Measurements from ENCODE around the gene COL6A1. TPM values are rescaled to one million over a fixed set of nuclear protein-coding genes. Genes with fewer than 3 reads are reported as not detected.

COL6A1 gene
- total RNA-seq, 5 donors from 2014 or later (not counting 1 experiment from before 2014, with no cell fraction given), result 4.2 to 25.3 (median 14.6) TPM

- Histone ChIP-seq H3K27me3 (replicated peaks in 1 of 2; ENCODE audit: control insufficient read depth in 2 of 2, extremely low read depth in 1 of 2, insufficient read depth in 2 of 2, low read length in 1 of 2) (peaks cover 0 to 62% of the 10 kb centered on the region in 2 experiments), H3K36me3 (ENCODE audit: control insufficient read depth in 2 of 2, extremely low read depth in 1 of 2, insufficient read depth in 1 of 2, low read length in 1 of 2) (no peaks in the 10 kb centered on the region), H3K9me3 (no peaks in the 10 kb centered on the region), H3K27ac (ENCODE audit: low read length) (no peak overlapping the region), H3K4me3 (ENCODE audit: control insufficient read depth in 1 of 2, extremely low read depth in 1 of 2, low read length in 1 of 2) (no peak overlapping the region), H3K4me1 (ENCODE audit: control insufficient read depth in 1 of 2, extremely low read depth in 1 of 2, insufficient read depth in 2 of 2, low read length in 2 of 2) (peaks cover 7 to 46% of the 10 kb centered on the region in 2 experiments)
- ATAC-seq (replicated peaks in 1 of 4) (peak in 2 of 4 experiments; percentile 31 to 39), DNase-seq (peak in 1 of 35 experiments; percentile 2)
- Mint-ChIP-seq H3K27me3 (peaks cover 8 to 9% of the 10 kb centered on the region in 2 donors), H3K27ac (no peak overlapping the region), H3K36me3 (no peaks in the 10 kb centered on the region), H3K4me3 (no peak overlapping the region), H3K9me3 (no peaks in the 10 kb centered on the region), H3K4me1 (peaks cover 5 to 24% (median 14%) of the 10 kb centered on the region in 3 donors)
- 81% methylated on average over 20 of the region's 20 CpGs for WGBS (ENCODE audit: insufficient coverage)
- CTCF ChIA-PET, result no interaction called here
- POLR2A ChIA-PET, result no interaction called here
These were observed 2.4 kb upstream of the COL6A1 start for GRCh38 chr21:45979141-45979631.

- Mint-ChIP-seq H3K36me3 (no peaks in the 10 kb centered on the region), H3K4me3 (peak overlapping the region in 1 of 3 donors; percentile 28), H3K27ac (no peak overlapping the region), H3K4me1 (peaks cover 7 to 26% (median 13%) of the 10 kb centered on the region in 3 donors), H3K27me3 (peaks cover 5 to 9% of the 10 kb centered on the region in 2 donors), H3K9me3 (no peaks in the 10 kb centered on the region)
- H3K9me3 ChIP-seq, result no peaks in the 10 kb centered on the region
- DNase-seq (no peak), ATAC-seq (replicated peaks in 1 of 4) (no peak)
- ChIA-PET POLR2A (no interaction called here), CTCF (no interaction called here)
- peaks cover 7 to 41% of the 10 kb centered on the region in 2 experiments for H3K4me1 ChIP-seq (ENCODE audit: control insufficient read depth in 1 of 2, extremely low read depth in 1 of 2, insufficient read depth in 2 of 2, low read length in 2 of 2)
- H3K27me3 ChIP-seq (replicated peaks in 1 of 2; ENCODE audit: control insufficient read depth in 2 of 2, extremely low read depth in 1 of 2, insufficient read depth in 2 of 2, low read length in 1 of 2), result peaks cover 0 to 58% of the 10 kb centered on the region in 2 experiments
- 80% methylated on average over 1 of the region's 7 CpGs for WGBS (ENCODE audit: insufficient coverage)
- no peak overlapping the region for H3K4me3 ChIP-seq (ENCODE audit: control insufficient read depth in 1 of 2, extremely low read depth in 1 of 2, low read length in 1 of 2)
- no peaks in the 10 kb centered on the region for H3K36me3 ChIP-seq (ENCODE audit: control insufficient read depth in 2 of 2, extremely low read depth in 1 of 2, insufficient read depth in 1 of 2, low read length in 1 of 2)
- no peak overlapping the region for H3K27ac ChIP-seq (ENCODE audit: low read length)
These were observed 1.9 kb upstream of the COL6A1 start for GRCh38 chr21:45979651-45980050.

- peaks cover 11 to 24% (median 14%) of the 10 kb centered on the region in 3 donors for H3K4me1 Mint-ChIP-seq
- peaks cover 0 to 52% of the 10 kb centered on the region in 2 experiments for H3K27me3 ChIP-seq (replicated peaks in 1 of 2; ENCODE audit: control insufficient read depth in 2 of 2, extremely low read depth in 1 of 2, insufficient read depth in 2 of 2, low read length in 1 of 2)
- no peak overlapping the region for H3K27ac Mint-ChIP-seq
- H3K9me3 ChIP-seq, result no peaks in the 10 kb centered on the region
- no peaks in the 10 kb centered on the region for H3K9me3 Mint-ChIP-seq
- H3K4me3 ChIP-seq (ENCODE audit: control insufficient read depth in 1 of 2, extremely low read depth in 1 of 2, low read length in 1 of 2), result no peak overlapping the region
- no peak overlapping the region for H3K27ac ChIP-seq (ENCODE audit: low read length)
- ChIA-PET POLR2A (no interaction called here), CTCF (no interaction called here)
- no peaks in the 10 kb centered on the region for H3K36me3 Mint-ChIP-seq
- WGBS (ENCODE audit: insufficient coverage), result 50% methylated on average over 1 of the region's 2 CpGs
- no peak overlapping the region for H3K4me3 Mint-ChIP-seq
- H3K4me1 ChIP-seq (ENCODE audit: control insufficient read depth in 1 of 2, extremely low read depth in 1 of 2, insufficient read depth in 2 of 2, low read length in 2 of 2), result peaks cover 7 to 35% of the 10 kb centered on the region in 2 experiments
- DNase-seq, result no peak
- no peak for ATAC-seq (replicated peaks in 1 of 4)
- no peaks in the 10 kb centered on the region for H3K36me3 ChIP-seq (ENCODE audit: control insufficient read depth in 2 of 2, extremely low read depth in 1 of 2, insufficient read depth in 1 of 2, low read length in 1 of 2)
- peaks cover 4 to 7% of the 10 kb centered on the region in 2 donors for H3K27me3 Mint-ChIP-seq
These were observed 1.3 kb upstream of the COL6A1 start for GRCh38 chr21:45980271-45980670.

GRCh38 chr21:45980697-45981096 lies 873 bp upstream of the COL6A1 start:
- Histone ChIP-seq H3K4me1 (ENCODE audit: control insufficient read depth in 1 of 2, extremely low read depth in 1 of 2, insufficient read depth in 2 of 2, low read length in 2 of 2) (peaks cover 7 to 34% of the 10 kb centered on the region in 2 experiments), H3K27ac (ENCODE audit: low read length) (no peak overlapping the region), H3K36me3 (ENCODE audit: control insufficient read depth in 2 of 2, extremely low read depth in 1 of 2, insufficient read depth in 1 of 2, low read length in 1 of 2) (no peaks in the 10 kb centered on the region), H3K27me3 (replicated peaks in 1 of 2; ENCODE audit: control insufficient read depth in 2 of 2, extremely low read depth in 1 of 2, insufficient read depth in 2 of 2, low read length in 1 of 2) (peaks cover 0 to 50% of the 10 kb centered on the region in 2 experiments), H3K9me3 (no peaks in the 10 kb centered on the region), H3K4me3 (ENCODE audit: control insufficient read depth in 1 of 2, extremely low read depth in 1 of 2, low read length in 1 of 2) (peak overlapping the region; percentile 55 to 85)
- Mint-ChIP-seq H3K27me3 (peaks cover 0 to 3% of the 10 kb centered on the region in 2 donors), H3K36me3 (no peaks in the 10 kb centered on the region), H3K4me1 (peaks cover 7 to 20% (median 15%) of the 10 kb centered on the region in 3 donors), H3K4me3 (no peak overlapping the region), H3K9me3 (no peaks in the 10 kb centered on the region), H3K27ac (no peak overlapping the region)
- ChIA-PET POLR2A (no interaction called here), CTCF (no interaction called here)
- no peak for ATAC-seq (replicated peaks in 1 of 4)
- DNase-seq, result no peak

GRCh38 chr21:45982092-45982757 lies 655 bp downstream of the COL6A1 start:
- no peaks in the 10 kb centered on the region for H3K9me3 Mint-ChIP-seq
- CTCF ChIA-PET, result no interaction called here
- ATAC-seq (replicated peaks in 1 of 4) (peak; percentile 12 to 33 (median 24)), DNase-seq (peak in 3 of 35 experiments; percentile 3 to 23 (median 23))
- Histone ChIP-seq H3K4me3 (ENCODE audit: control insufficient read depth in 1 of 2, extremely low read depth in 1 of 2, low read length in 1 of 2) (peak overlapping the region; percentile 42 to 58), H3K27me3 (replicated peaks in 1 of 2; ENCODE audit: control insufficient read depth in 2 of 2, extremely low read depth in 1 of 2, insufficient read depth in 2 of 2, low read length in 1 of 2) (peaks cover 0 to 42% of the 10 kb centered on the region in 2 experiments), H3K27ac (ENCODE audit: low read length) (no peak overlapping the region), H3K4me1 (ENCODE audit: control insufficient read depth in 1 of 2, extremely low read depth in 1 of 2, insufficient read depth in 2 of 2, low read length in 2 of 2) (peaks cover 7 to 33% of the 10 kb centered on the region in 2 experiments), H3K9me3 (no peaks in the 10 kb centered on the region), H3K36me3 (ENCODE audit: control insufficient read depth in 2 of 2, extremely low read depth in 1 of 2, insufficient read depth in 1 of 2, low read length in 1 of 2) (no peaks in the 10 kb centered on the region)
- POLR2A ChIA-PET, result no interaction called here
- H3K27me3 Mint-ChIP-seq, result no peaks in the 10 kb centered on the region
- 24% methylated on average over 26 of the region's 45 CpGs for whole genome bisulfite sequencing (ENCODE audit: insufficient coverage)
- peaks cover 4 to 16% (median 15%) of the 10 kb centered on the region in 3 donors for H3K4me1 Mint-ChIP-seq
- peak overlapping the region; percentile 50 to 62 (median 55) for H3K4me3 Mint-ChIP-seq
- H3K27ac Mint-ChIP-seq, result no peak overlapping the region
- H3K36me3 Mint-ChIP-seq, result no peaks in the 10 kb centered on the region

- no peaks in the 10 kb centered on the region for H3K36me3 ChIP-seq (ENCODE audit: control insufficient read depth in 2 of 2, extremely low read depth in 1 of 2, insufficient read depth in 1 of 2, low read length in 1 of 2)
- H3K4me3 ChIP-seq (ENCODE audit: control insufficient read depth in 1 of 2, extremely low read depth in 1 of 2, low read length in 1 of 2), result no peak overlapping the region
- ChIA-PET CTCF (no interaction called here), POLR2A (no interaction called here)
- WGBS (ENCODE audit: insufficient coverage), result 71% methylated on average over 42 of the region's 45 CpGs
- Mint-ChIP-seq H3K9me3 (no peaks in the 10 kb centered on the region), H3K27ac (no peak overlapping the region), H3K4me3 (peak overlapping the region; percentile 50 to 62 (median 55)), H3K36me3 (no peaks in the 10 kb centered on the region), H3K27me3 (no peaks in the 10 kb centered on the region), H3K4me1 (peaks cover 4 to 16% (median 15%) of the 10 kb centered on the region in 3 donors)
- peak in 2 of 35 experiments; percentile 2 to 23 for DNase-seq
- peaks cover 7 to 30% of the 10 kb centered on the region in 2 experiments for H3K4me1 ChIP-seq (ENCODE audit: control insufficient read depth in 1 of 2, extremely low read depth in 1 of 2, insufficient read depth in 2 of 2, low read length in 2 of 2)
- H3K9me3 ChIP-seq, result no peaks in the 10 kb centered on the region
- H3K27me3 ChIP-seq (replicated peaks in 1 of 2; ENCODE audit: control insufficient read depth in 2 of 2, extremely low read depth in 1 of 2, insufficient read depth in 2 of 2, low read length in 1 of 2), result peaks cover 0 to 38% of the 10 kb centered on the region in 2 experiments
- H3K27ac ChIP-seq (ENCODE audit: low read length), result no peak overlapping the region
- ATAC-seq (replicated peaks in 1 of 4), result no peak
These were observed 1.4 kb downstream of the COL6A1 start for GRCh38 chr21:45982758-45983648.

Data from T-cell (primary cell).